ENCODE results near the gene MCAM. TPM values are rescaled to one million over a fixed set of nuclear protein-coding genes. Genes with fewer than 3 reads are reported as not detected.

MCAM gene
- total and polyA plus RNA-seq, 10 of the 15 experiments (the other 5 are each of a cell fraction or from before 2014, with no cell fraction given) = 3.1 to 19.7 (median 9.3) TPM

DNA sequence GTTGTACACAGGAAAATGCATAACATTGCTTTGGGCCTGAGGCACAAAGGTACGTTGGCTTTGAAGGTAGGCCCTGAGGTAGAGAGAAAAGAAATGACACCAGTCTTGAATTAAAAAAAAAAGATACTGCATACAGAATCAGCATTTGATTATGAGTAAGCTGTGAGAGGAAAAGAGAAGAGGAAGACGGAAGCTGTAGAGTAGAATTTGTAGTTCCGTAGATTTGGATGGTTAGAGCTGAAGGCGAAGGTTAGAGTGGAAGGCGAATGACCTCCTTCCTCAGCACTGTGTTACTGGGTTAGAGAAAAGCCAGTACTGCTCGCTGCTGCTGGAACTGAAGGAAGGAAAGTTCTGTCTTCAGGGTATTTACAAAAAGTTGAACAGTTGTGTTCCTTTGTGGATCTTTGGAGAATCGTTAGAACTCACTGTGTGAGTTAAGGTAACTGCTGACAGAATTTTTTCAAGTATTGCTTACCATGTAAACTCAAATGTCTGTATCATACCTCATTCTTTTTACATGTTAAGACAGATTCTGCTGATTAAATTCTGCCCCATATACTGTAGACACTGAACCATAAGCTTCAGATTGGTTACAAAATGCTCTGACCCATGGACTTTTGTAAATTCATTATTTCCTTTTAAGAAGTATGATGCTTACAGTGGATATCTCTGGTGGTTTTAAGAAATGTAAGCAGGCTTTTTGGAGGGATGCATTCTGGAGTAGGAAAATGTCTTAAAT is 50.2 kb downstream of the MCAM start (continued):
- TF ChIP-seq MXI1 (IDR thresholded peaks at IDR 0.05; ENCODE audit: low read depth, low read length) = no peak
- TF ChIP-seq YBX1 (IDR thresholded peaks at IDR 0.05) = no peak
- TF ChIP-seq SIN3A (IDR thresholded peaks at IDR 0.05; ENCODE audit: low read depth, low read length) = no peak
- no peak for TF ChIP-seq SMARCA5 (IDR thresholded peaks at IDR 0.05)
- no peak for TF ChIP-seq NFIC (IDR thresholded peaks at IDR 0.05; ENCODE audit: low read depth, low read length)
- no peak for TF ChIP-seq FOXK2 (IDR thresholded peaks at IDR 0.05)
- TF ChIP-seq RB1 (IDR thresholded peaks at IDR 0.05; ENCODE audit: borderline replicate concordance) = no peak

DNA sequence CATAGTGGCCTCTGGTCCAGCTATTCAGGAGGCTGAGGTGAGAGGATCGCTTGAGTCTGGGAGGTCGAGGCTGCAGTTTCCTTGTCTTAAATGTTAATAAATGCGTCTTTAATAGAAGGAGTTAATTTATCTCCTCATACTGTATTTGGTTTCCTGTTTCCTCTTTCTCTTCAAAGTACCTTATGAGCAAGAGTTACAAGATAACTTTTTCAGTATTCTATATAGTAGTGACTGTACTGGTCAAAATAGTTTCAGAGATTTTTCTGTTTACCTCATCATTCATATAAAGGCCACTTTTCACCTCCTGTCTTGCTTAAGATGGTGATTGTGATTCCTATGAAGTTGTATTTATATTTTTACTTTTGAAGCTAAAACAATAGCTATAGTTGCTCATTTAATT is 50.9 kb downstream of the MCAM start:
- no peak for FAIRE-seq
- POLR2A ChIA-PET = interaction anchor here (0.6 to 1.2 kb wide), 4 partner anchors 18 to 253 kb away, joined by 3 to 5 read pairs (median 3); no protein-coding TSS in a partner anchor
- in situ Hi-C loops (cut with MboI) = no loop called here
- TF ChIP-seq, protein P1, sequence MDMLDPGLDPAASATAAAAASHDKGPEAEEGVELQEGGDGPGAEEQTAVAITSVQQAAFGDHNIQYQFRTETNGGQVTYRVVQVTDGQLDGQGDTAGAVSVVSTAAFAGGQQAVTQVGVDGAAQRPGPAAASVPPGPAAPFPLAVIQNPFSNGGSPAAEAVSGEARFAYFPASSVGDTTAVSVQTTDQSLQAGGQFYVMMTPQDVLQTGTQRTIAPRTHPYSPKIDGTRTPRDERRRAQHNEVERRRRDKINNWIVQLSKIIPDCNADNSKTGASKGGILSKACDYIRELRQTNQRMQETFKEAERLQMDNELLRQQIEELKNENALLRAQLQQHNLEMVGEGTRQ (IDR thresholded peaks at IDR 0.05; ENCODE audit: borderline replicate concordance, low read depth, low read length) = no peak
- TF ChIP-seq SPI1 (IDR thresholded peaks at IDR 0.05; ENCODE audit: borderline replicate concordance, insufficient read depth, low read depth, low read length) (no peak), GABPA (IDR thresholded peaks at IDR 0.05; ENCODE audit: low read depth) (no peak), ZNF384 (IDR thresholded peaks at IDR 0.05; ENCODE audit: borderline replicate concordance, low read depth, low read length) (no peak), NFYA (IDR thresholded peaks at IDR 0.05; ENCODE audit: borderline replicate concordance, low read depth, low read length) (no peak)
- TF ChIP-seq, protein P2, sequence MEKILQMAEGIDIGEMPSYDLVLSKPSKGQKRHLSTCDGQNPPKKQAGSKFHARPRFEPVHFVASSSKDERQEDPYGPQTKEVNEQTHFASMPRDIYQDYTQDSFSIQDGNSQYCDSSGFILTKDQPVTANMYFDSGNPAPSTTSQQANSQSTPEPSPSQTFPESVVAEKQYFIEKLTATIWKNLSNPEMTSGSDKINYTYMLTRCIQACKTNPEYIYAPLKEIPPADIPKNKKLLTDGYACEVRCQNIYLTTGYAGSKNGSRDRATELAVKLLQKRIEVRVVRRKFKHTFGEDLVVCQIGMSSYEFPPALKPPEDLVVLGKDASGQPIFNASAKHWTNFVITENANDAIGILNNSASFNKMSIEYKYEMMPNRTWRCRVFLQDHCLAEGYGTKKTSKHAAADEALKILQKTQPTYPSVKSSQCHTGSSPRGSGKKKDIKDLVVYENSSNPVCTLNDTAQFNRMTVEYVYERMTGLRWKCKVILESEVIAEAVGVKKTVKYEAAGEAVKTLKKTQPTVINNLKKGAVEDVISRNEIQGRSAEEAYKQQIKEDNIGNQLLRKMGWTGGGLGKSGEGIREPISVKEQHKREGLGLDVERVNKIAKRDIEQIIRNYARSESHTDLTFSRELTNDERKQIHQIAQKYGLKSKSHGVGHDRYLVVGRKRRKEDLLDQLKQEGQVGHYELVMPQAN (conservative IDR thresholded peaks at IDR 0.05) = no peak
- TF ChIP-seq, protein P3, sequence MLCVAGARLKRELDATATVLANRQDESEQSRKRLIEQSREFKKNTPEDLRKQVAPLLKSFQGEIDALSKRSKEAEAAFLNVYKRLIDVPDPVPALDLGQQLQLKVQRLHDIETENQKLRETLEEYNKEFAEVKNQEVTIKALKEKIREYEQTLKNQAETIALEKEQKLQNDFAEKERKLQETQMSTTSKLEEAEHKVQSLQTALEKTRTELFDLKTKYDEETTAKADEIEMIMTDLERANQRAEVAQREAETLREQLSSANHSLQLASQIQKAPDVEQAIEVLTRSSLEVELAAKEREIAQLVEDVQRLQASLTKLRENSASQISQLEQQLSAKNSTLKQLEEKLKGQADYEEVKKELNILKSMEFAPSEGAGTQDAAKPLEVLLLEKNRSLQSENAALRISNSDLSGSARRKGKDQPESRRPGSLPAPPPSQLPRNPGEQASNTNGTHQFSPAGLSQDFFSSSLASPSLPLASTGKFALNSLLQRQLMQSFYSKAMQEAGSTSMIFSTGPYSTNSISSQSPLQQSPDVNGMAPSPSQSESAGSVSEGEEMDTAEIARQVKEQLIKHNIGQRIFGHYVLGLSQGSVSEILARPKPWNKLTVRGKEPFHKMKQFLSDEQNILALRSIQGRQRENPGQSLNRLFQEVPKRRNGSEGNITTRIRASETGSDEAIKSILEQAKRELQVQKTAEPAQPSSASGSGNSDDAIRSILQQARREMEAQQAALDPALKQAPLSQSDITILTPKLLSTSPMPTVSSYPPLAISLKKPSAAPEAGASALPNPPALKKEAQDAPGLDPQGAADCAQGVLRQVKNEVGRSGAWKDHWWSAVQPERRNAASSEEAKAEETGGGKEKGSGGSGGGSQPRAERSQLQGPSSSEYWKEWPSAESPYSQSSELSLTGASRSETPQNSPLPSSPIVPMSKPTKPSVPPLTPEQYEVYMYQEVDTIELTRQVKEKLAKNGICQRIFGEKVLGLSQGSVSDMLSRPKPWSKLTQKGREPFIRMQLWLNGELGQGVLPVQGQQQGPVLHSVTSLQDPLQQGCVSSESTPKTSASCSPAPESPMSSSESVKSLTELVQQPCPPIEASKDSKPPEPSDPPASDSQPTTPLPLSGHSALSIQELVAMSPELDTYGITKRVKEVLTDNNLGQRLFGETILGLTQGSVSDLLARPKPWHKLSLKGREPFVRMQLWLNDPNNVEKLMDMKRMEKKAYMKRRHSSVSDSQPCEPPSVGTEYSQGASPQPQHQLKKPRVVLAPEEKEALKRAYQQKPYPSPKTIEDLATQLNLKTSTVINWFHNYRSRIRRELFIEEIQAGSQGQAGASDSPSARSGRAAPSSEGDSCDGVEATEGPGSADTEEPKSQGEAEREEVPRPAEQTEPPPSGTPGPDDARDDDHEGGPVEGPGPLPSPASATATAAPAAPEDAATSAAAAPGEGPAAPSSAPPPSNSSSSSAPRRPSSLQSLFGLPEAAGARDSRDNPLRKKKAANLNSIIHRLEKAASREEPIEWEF (IDR thresholded peaks at IDR 0.05; ENCODE audit: insufficient replicate concordance, low read depth, low read length) = no peak

More for the DNA sequence above, 50.9 kb downstream of the MCAM start:
- DNase-seq (ENCODE audit: low read depth, low spot score) (no peak), ATAC-seq (peak; percentile 13; the same call in 2 of the 3 replicates)
- Histone ChIP-seq H3K27me3 (replicated peaks in 1 of 2; ENCODE audit: control insufficient read depth in 2 of 2, insufficient read depth in 2 of 2, low read length in 1 of 2) (no peaks in the 10 kb centered on the region), H3K4me2 (ENCODE audit: control insufficient read depth, insufficient read depth) (no peak overlapping the region), H4K20me1 (ENCODE audit: control insufficient read depth, insufficient read depth) (no peaks in the 10 kb centered on the region), H3K4me1 (ENCODE audit: control insufficient read depth, insufficient read depth, low read length) (peaks cover 25% of the 10 kb centered on the region), H3K4me3 (no peak overlapping the region), H3K9ac (ENCODE audit: control insufficient read depth, insufficient read depth, low read length) (no peak overlapping the region), H2AFZ (ENCODE audit: control insufficient read depth, low read depth, low read length) (no peak overlapping the region), H3K79me2 (ENCODE audit: control insufficient read depth, insufficient read depth, low read length) (peaks cover 68% of the 10 kb centered on the region), H3K27ac (ENCODE audit: control insufficient read depth, insufficient read depth) (no peak overlapping the region), H3K9me3 (replicated peaks; ENCODE audit: control insufficient read depth, insufficient read depth, low read length) (no peaks in the 10 kb centered on the region), H3K36me3 (ENCODE audit: control insufficient read depth in 2 of 2, insufficient read depth in 2 of 2, low read length in 1 of 2) (no peaks in the 10 kb centered on the region; a peak in 1 of 4 replicates)
- CTCF ChIA-PET = interaction anchor here (0.6 to 7.0 kb wide), 12 partner anchors 8 to 139 kb away, joined by 3 to 52 read pairs (median 4); no protein-coding TSS in a partner anchor
- RAD21 ChIA-PET (ENCODE audit: unreplicated experiment) = interaction anchor here (0.9 to 1.3 kb wide), 2 partner anchors 17 to 60 kb away, joined by 3 read pairs; partner anchors contain the start of gene CBL
- intact Hi-C loops (cut with micrococcal nuclease; ENCODE audit: unreplicated experiment) = no loop called here
- no TSS peak for BruUV-seq (replicated peaks)
- SMC1A ChIA-PET (ENCODE audit: uncharacterized antibody, unreplicated experiment) = interaction anchor here (0.5 to 1.9 kb wide), 7 partner anchors 11 to 1376 kb away, joined by 3 to 6 read pairs (median 3); no protein-coding TSS in a partner anchor
- 54% methylated on average over 3 of the region's 3 CpGs for WGBS (ENCODE audit: insufficient coverage, insufficient replicate concordance, low lambda C conversion rate, missing lambda C conversion rate)

Measured in GM12878 (cell line).